Cardiac fibroblast (primary cell): Measurements from ENCODE around the gene TXNRD2.

Experiments used
- DNase-seq, 2 donors: peaks; one replicate each; pipeline versions ENCODE4 v3.0.0 to v3.0.0-alpha.2; 2010; ENCODE audit warnings: low read depth in 2 of 2
- H3K4me3 ChIP-seq, 2 donors: replicated peaks in 1 of 2; 1 replicate in 1 of 2; 2 replicates in 1 of 2; pipeline ENCODE4 v1.5.1; 2011; ENCODE audit warnings: low read depth in 2 of 2, low read length in 2 of 2, mild to moderate bottlenecking in 2 of 2, moderate library complexity in 1 of 2
- CTCF ChIP-seq: IDR thresholded peaks from one replicate; pipeline ENCODE4 v1.5.1; 2011; ENCODE audit warnings: low read depth, mild to moderate bottlenecking, low read length, inconsistent platforms

TXNRD2 gene

GRCh38 chr22:19979712-19980493, 38.3 kb upstream of the TXNRD2 start:
- no peak for TF ChIP-seq CTCF
- no peak for DNase-seq
- H3K4me3 ChIP-seq, result no peak overlapping the region

- H3K4me3 ChIP-seq, result no peak overlapping the region
- DNase-seq, result no peak
- TF ChIP-seq CTCF, result no peak
Measured at GRCh38 chr22:19978748-19979147, 37.1 kb upstream of the TXNRD2 start.

- no peak overlapping the region for H3K4me3 ChIP-seq
- no peak for TF ChIP-seq CTCF
- no peak for DNase-seq
Measured at GRCh38 chr22:19977296-19978243, 36.0 kb upstream of the TXNRD2 start.

GRCh38 chr22:19976671-19977070, 35.1 kb upstream of the TXNRD2 start:
- DNase-seq, result no peak
- no peak for TF ChIP-seq CTCF
- H3K4me3 ChIP-seq, result no peak overlapping the region

GRCh38 chr22:19975707-19976035, 34.1 kb upstream of the TXNRD2 start:
- H3K4me3 ChIP-seq, result no peak overlapping the region
- TF ChIP-seq CTCF, result no peak
- no peak for DNase-seq

- peak in 1 of 2 donors; percentile 16 for DNase-seq
- no peak for TF ChIP-seq CTCF
- H3K4me3 ChIP-seq, result no peak overlapping the region
Measured at GRCh38 chr22:19974935-19975706, 33.5 kb upstream of the TXNRD2 start.
